HG02763 (cell line): ENCODE results near the gene AFDN.

Source experiments
- ATAC-seq: cut with Tn5 transposase; IDR thresholded peaks from one replicate; pipeline ENCODE4 v1.9.1; 2021; ENCODE audit warnings: mild to moderate bottlenecking, moderate library complexity; ENCODE audit not compliant: unreplicated experiment

The AFDN gene

DNA sequence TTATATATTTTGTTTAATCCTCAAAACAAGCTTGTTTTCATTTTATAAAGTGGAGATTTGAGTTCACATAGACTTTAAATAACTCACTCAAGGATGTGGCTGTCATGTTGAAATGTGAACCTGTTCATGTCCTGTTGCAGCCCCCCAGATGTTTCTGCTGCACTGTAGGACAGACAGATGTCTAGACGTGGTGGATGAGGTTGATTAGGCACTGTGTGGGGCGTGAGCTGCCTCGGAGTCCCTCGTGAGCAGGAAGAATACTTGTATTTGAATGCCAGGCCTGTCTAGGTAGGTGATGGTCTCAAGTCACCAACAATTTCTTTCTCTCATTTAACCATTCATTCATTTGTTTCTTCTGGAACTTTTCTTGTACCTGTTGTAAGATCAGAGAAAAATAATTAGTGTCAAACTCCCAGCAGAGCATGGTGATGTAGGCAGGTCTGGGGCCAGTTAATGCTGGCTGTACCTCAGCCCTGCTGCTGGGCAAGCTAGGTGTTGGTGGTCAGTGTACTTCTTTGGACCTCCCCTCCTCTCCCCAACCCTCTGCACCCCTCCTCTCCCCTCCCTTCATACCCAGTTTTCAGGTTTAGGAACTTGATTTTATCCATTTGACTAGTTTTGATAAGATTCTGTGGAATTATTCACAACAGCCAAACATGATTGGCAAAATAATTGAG is 34.0 kb downstream of the AFDN start:
- ATAC-seq: no peak

DNA sequence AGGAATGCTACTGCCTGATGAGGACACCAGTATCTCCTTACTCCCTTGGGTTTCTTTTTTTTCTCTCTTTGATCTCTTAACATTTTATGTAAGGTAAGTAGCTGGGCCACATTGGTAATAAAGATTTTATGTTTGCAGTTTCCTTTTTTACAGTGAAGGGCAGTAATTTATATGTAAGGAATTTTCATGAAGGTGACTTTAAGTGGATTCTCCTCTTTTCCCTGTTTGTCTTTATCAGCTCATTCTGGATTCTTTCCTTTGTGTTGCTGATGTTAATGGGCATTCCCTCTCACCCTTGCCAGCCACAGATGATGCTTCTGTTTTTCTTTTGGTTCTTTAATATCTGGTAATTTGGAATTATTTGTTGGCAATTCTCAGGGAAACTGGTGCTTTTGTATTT is 34.7 kb downstream of the AFDN start:
- no peak for ATAC-seq

DNA sequence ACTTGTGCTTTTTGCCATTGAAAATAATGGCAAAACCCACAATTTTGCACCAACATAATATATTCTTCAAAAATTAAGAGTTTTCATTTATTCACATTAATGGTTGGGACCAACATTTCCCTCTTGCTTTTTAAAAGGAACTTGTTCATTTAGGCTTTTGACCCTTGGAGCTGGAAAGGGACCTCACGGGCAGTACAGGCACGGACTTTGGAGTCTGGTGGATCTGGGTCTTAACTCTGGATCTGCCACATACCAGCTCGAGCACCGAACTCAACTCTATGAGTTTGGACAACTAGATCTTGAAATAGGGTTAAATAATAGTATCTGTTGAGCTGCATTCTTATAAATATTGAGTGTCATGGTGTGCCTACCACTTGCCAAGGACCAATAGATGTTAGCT is 37.2 kb downstream of the AFDN start:
- ATAC-seq: no peak

DNA sequence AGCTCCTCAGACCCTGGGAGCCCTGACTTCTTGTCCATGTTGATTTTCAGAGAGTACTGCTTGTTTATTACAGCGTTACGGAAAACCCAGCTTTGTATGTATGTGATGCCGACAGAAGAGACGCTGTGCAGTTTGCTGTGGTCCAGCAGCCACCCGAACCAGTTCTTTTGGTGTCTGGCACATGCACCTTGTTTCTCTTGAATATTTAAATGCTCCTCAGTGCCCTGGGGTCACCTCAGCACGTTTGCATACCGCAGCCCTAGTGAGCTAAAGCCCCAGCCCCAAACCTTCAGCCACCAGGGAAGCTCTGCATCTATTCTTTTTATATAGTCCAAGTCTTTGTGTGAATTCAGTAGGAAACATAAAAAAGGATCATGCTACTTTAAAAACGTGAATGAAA is 39.9 kb downstream of the AFDN start:
- no peak for ATAC-seq

DNA sequence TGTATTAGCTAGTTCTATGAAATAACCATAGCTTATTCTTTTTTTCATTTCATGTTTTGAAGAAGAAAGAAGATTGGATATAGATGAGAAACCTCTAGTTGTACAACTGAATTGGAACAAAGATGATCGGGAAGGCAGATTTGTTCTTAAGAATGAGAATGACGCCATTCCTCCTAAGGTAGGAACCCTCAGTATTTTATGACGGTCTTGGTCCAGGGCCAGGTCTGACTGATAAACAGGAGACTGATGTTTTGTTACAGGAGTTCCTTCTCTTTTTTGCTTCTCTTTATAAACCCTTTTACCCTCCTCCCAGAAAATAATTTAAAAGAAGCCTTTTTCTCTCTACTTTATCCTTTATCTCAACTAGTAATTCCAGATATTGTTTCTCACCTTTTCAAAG is 43.6 kb downstream of the AFDN start:
- no peak for ATAC-seq

DNA sequence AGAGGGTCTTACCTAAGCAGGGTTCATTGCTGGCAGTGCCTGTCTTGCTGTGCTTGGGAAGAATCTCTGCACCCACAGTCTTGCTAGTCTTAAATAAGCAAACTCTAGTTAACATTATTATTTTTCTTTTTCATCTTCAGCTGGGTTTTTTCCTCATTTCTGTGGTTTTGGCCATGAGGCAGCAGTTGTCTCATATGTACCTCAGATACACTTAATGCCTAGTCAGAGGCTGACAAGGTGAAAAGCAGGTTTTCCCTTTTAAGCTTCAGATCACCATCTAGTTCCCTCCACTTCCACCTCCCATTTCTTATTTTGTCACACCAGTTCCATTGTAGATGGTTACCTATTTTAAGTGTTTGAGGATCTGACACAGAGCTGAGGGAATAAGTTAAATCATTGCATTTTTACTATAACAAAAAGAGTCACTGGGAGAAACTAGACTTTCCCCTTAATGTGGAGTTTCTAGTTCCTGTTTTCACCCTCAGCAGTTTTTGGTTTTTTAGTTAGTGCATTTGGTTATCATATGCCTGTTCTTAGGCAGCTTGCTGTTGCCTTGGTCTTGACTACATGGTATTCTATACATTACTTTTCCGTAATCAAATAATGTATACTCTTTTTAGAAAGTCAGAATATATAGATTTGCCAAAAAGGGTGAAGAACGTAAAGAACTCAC is 46.0 kb downstream of the AFDN start:
- ATAC-seq: no peak

DNA sequence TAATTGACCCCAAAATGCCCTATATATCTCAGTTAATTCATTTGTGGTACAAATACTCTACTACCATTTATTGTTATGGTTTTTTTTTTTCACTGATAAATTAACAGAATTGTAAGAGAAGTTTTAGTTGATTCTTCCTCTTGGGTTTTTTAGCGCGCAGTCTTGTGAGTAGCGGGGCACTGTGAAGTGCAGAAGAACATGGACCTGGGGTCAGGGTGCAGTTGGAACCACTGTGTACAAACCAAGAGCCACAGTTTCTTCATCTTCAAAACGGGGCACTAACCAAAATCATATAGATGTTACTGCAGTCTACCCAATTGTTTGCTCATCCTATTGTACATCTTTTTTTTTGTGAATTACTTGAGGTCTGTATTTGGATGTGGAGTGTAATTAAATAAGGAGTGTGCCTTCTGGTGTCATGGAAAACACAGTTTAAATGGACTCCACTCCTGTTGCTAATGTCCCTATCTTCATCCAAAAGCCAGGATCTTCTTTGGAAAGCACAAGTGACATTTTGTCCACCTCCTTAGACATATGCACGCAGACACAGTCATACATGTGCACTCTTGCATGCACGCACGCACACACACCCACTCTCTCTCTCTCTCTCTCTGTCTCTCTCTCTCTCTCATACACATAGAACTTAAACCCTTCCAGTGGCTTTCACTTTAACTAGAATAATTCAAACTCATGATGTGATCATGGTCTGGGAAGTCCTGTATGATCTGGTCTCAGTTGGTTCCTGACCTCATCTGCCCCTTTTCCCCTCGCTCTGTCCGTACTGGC is 51.5 kb downstream of the AFDN start:
- ATAC-seq: no peak

DNA sequence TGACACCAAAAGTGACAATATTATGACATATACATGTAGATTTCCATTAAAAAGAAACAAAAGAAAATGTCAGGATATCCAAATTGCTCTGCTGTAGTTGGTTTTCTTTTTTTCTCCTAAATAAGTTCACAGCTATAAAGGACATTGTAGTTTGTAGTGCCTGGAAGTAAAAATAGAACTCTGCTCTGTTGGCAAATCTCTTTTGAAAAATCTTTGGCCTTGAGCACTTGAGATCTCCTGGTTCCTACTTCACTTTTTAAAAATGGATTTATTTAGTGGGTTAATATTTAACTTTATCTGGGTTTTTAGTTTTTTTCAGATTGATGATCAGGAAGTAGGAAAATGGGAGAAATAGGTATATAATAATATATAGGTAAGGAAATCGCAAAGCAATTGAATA is 52.9 kb downstream of the AFDN start:
- ATAC-seq: no peak

DNA sequence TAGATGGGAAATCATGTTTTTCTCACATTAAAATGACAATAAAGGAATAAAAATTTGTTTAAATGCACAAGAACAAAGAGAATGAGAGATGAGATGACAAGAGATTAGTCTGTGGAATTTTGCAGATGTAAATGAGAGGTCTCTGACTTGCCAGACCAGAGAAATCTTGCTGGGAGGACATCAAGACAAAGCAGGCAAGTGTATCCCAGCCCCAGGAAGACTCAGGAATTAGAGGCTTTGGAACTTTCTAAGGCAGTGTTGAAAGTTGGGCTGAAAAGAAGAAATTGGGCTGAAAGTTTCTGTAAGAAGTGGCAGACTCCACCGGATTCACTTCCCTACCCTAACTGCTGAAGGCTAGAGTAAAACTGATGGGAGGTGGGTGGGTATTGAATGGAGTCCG is 54.6 kb downstream of the AFDN start:
- no peak for ATAC-seq

DNA sequence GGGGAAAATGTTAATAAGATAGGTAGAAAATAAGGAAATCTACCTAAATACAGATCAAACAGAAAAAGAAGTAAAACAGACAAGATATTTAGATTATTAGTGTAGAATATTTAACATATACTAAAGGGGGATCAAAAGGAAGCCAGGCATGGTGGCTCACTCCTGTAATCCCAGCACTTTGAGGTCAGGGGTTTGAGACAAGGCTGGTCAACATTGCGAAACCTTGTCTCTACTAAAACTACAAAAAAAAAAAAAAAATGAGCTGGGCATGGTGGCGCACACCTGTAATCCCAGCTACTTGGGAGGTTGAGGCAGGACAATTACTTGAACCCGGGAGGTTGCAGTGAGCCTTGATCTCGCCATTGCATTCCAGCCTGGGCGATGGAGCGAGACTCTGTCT is 55.5 kb downstream of the AFDN start:
- ATAC-seq: no peak

DNA sequence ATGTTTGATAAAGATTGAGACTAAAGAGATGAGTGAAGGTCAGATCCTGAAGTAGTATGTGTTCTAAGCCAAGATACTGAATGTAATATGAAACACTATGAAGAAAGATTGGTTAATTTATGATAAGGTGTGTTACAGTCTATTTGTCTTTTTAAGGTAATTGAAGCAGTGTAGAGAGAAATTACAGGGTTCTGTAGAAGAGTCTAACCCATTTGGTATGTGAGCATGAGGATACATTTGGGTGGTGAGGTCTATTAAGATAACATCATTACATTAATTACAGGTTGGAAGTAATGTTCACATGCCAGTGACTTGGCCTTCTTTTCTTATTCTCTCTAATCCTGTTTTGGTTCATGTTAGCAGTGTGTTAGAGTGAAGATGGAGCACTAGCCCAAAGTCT is 61.4 kb downstream of the AFDN start:
- no peak for ATAC-seq

DNA sequence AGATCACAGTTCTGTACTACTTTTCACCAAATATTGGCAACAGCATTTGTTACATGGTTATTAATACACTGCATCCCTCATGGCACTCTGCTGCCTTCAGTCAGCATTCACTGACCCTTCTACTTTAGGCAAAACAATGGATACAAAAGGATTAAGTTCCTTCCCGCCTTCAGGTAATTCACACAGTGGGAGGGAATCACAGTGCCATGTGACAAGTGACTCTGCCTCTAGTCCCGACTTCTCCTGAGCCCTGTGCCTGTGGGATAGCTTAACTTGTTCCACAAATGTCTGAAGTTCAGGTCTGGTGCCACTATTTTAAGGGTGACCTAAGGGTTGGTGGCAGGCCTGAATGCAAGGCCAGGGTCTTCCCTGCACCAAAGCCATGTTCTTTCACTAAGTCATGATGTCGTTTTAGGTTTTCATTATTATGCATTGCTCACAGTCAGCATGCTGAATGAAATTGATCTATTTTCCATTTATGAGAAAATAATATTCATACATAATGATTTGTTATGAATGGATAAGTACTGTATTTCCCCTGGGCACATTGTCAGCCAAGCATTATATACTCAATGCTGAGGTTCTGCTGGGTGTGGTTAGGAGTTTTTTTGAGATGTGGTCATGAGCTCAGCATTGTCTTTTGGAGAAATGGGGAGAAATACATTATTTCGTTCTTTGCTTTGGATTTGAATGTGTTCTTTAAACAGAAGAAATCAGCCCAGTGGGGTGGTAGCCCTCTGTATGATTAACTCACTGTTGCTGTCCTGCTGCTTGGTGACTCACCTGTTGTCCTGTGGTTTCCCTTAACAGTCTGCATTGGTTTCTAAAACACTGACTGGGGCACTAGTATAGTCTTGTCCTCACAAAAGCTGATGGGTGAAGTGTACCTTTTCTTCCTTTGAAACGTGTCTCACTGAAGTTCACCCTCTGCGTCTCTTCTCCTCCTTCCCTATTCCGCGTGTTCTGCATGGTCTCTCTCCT is 66.4 kb downstream of the AFDN start:
- ATAC-seq: peak; percentile 76

DNA sequence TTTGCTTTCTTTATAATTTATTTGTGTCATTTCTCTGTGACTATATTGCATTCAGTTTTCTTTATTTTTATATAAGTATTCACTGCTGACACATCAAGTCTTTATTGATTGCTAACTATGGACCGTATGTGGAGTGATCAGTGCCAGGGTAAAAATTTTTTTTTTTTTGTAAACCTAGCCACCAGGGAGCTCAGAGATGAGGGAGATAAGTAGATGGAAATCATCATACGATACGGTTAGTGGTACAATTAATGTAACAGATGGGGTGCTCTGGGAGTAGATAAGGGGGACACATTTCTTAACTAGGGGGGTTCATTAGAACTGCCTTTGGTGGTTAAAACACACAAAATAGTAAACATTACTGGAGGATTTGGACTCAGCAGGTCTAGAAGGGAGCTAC is 68.3 kb downstream of the AFDN start:
- ATAC-seq: no peak

DNA sequence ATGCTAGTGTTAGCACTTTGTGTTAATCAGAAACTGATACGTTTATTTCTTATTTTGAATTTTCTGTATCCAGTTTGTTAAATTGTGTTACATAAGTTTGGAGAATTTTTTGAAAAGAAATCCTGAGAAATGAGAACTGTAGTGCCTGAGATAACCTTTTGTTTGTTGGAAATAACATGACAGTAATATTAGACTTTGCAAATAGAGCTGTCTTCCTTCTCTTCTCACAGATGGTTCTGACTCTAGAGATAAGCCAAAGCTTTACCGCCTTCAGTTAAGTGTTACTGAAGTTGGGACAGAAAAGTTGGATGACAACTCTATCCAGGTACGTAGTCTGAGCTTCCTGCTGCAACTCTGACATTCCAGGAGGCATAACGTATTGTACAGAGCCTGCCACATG is 69.9 kb downstream of the AFDN start:
- ATAC-seq: no peak

DNA sequence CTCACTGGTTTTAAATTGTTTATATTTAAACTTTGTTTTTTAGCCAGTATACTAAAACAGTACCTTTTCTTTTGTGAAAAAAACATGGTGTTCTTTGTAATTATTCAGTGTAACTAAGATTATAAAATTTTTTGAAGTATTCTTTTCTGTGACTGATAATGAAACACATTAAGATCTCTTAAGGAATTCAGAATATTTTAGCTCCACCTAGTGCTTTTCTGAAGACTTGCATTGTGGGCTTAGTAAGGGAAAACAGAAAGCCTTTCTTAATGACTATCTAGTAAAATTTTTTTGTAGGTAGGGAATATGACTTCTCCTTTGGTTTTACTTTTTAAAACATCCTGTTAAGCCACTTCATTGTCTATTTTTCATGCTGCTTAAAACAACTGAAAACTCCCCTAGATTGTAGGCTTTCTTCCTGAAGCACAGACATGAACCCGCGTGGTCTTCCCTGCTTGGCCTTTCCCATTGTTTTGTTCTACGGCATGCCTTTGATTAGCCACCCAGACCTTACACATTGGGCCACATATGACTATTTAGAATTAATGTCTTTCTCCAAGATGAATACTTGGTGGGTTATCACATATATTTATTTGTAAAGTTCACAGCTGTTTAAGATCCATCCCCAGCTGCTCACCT is 72.1 kb downstream of the AFDN start:
- ATAC-seq: no peak

DNA sequence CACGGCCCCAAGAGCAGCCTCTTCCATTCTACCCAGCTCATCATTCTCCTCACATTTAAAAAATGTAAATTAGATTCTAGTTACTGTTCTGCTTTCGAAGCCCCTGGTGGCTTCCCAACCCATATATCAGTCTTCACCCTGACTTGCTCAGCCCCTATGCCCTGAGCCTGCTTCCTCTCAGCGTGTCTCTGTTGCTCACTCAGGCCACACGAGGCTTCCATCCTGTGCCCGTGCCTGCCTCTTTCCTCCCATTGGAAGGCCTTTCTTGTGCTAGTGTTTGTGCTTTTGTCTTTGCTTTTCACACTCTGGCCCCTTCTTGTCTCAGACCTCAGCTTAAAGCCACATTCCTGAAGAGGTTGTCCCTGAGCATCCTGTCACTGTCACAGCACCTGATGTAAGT is 78.1 kb downstream of the AFDN start:
- no peak for ATAC-seq

DNA sequence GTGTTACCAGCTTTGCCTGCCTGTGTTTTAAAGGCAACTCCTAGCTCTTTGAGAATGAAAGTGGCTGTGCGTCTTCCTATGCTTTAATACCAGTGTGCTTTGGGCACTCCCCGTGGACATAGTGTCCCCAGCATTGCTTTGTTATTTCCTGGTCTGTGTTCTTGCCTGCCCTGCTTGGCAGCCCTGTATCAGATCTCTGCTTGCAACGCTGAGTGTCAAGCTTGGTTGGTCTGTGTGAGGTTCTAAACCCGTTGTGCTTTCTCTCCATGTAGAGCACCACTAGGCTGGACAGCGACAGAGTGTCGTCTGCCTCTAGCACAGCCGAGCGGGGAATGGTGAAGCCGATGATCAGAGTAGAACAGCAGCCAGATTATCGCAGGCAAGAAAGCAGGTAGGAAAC is 80.2 kb downstream of the AFDN start:
- ATAC-seq: no peak

DNA sequence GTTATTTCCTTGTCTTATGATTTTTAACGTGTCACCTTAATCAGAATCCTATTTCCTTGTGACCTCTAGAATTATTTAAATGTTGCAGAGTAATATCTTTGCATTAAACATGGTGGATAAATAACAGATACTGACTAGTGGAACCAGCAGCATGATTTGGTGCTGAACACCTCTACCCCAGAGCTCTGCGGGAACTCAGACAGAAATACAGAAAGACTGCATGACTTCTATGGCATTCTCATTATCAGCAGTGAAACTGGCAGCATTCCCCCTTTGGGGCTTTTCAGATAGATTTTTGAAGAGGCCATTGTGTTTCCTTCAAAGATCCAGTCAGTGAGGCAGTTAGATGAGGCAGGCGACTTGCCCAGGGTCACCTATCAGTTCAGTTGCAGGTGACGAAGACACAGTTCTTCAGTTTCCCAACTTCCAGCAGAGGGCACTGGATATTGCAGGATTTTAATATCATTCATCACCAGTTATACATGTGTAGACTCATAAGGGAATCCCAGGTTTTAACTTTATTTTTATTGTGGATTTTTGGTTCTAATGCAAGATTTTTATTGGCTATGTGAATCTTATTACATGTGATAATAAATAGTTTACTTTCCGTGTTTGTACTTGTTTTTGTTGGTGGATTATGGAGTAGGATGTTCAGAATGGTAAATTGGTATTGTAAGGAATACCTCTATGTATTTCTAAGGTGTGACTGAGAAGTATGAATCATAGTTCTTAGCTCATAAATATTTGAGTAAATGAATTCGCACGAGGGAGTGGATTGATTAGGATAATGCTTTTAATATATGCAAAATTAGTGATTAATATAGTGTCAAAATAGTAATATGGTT is 81.3 kb downstream of the AFDN start:
- no peak for ATAC-seq

DNA sequence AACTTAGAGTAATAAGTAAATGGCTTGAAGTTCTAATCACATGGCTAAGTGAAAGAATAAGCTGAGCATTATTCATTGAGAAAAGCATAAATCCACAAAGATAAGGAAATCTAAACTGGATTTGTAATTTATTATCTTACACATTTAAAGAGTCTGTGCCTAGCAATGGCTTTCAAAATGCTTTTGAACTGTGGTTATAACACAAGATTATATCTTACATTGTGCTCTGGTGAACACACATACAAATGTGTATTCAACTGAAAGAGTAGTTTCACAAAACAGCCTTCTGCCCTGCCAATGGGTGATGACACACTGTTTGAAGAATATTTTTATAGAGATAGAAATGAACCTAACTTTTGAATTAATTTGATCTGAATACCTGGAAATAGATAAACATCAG is 83.3 kb downstream of the AFDN start:
- no peak for ATAC-seq

DNA sequence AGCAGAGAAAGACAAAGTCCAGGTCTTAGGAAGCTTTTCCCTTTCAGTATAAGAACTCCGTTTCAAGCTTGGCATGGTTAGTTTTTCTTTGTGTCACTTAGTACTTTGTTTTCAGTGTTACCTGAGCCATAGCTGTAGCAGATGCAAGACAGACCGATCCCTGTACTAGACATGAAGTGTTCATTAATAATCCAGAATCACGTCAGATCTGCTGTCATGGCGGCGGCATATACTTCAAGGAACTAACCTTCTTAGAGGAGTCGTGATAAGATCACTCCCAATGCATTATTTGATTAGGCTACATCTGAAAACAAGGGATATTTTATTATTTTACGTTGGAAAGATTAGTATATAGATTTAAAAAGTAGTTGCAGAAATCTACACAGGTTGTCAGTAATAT is 83.9 kb downstream of the AFDN start:
- ATAC-seq: no peak
